HuH-7.5 (cell line): Measurements from ENCODE around the gene BRF1.

Experiments used
- DNase-seq: peaks from one replicate; pipeline ENCODE4 v3.0.0; 2011; ENCODE audit warnings: low spot score

The BRF1 gene

DNA sequence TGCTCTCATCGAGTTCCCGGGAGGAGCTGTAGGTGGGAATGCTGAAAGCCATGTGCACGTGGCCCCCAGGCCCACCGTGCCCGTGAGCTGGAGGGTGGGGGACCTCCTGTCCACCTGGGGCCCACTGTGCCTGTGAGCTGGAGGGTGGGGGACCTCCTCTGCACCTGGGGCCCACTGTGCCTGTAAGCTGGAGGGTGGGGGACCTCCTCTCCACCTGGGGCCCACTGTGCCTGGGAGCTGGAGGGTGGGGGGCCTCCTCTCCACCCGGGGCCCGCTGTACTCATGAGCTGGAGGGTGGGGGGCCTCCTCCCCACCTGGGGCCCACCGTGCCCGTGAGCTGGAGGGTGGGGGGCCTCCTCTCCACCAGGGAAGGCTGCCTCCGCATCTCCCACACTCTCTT lies 105.8 kb downstream of the BRF1 start:
- DNase-seq, result no peak

DNA sequence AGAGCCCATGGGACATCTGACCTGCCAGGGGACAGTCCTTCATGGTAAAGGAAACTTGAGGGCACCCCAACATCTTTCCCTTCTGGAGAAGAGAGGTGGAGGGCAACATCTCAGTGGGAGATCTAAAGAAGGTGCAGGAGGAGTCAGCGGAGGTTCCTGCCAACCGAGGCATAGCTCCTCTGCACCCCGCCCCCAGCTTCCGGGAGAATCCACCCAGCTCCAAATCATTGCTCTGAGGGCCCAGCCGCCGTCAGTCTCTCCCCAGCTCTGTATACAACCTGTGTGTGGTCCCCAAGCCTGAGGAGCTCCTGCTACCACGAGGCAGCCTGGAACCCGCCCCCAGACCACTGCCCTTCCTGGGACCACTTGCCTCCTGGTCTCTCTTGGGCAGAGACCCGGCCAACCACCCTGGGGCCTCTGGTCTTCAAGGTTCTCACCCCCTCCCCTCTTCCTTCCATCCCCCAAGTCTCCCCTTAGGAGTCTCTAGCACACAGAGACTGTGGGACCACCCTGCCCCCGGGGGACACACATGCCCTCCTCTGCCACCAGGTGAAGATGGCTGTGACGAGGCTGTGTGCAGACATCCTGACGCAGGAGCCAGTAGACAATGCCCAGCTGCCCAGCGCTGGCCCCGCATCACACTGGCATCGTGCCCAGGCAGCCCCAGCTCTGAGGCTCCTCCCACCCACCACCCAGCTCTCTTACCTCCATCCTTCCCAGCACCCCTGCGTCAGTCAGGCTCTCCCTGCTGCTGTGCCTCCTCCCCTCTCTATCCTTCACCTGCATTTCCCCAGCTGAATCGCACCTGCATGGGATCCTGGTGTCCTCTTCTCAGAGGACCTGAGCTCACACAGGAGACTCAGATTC lies 106.7 kb downstream of the BRF1 start:
- no peak for DNase-seq

- no peak for DNase-seq
These were observed 107.7 kb downstream of the BRF1 start for GRCh38 chr14:105192866-105193731.

DNA sequence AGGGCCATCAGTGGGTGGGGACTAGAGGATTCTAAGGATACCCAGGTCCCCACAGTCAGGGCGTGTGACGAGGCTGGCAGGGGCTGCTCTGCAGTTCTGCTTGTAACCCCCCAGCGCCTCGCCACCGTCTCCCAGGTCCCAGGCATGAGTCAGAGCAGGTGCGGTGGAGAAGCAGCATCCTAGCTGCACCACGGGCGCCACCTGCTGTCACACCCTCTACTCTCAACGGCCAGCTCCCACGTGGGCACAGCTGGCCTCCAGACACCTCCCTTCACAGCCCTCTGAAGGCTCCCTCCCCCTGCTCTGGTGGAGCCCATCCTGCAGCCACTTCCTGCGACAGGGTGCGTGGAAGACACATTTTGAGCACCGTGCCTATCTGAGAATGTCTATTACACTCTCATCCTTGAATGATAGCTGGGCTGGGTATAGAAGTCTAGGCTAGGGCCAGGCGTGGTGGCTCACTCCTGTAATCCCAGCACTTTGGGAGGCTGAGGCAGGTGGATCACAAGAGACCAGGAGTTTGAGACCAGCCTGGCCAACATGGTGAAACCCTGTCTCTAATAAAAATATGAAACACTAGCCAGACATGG lies 112.8 kb downstream of the BRF1 start:
- DNase-seq, result no peak

DNA sequence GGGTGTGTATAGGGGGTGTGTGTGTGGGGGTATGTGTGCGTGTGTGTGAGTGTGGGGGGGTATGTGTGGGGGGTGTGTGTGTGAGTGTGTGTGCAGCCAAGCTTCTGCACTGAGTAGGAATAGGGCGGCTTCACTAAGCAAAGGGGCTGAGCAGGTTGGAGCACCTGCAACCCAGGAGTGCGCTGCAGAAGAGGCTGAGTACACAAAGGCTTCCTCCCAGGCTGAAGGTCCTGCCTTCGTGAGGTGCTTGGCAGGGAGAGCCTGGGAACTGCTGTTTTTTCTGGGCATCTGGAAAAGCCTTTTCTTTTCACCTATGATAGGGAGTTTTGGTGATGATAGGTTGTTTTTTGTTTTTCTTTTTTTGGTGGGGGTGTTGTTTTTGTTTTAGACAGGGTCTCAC lies 113.7 kb downstream of the BRF1 start:
- no peak for DNase-seq

DNA sequence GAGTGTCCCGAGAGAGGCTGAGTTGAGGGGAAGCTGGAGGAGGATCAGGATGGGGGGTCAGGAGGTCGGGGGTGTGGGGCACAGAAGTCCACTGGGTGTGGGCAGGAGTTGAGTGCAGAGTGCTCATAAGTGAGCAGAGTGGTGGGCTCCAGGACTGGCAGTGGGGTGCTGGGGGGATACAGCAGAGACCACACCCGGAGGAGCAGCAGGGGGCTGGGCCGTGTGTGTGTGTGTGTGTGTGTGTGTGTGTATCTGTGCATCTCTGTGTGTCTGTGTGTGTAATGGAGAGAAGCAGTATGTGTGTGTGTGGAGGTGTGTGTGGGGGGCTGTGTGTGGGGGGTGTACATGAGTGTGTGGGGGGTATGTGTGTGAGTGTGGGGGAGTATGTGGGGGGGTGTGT lies 114.8 kb downstream of the BRF1 start:
- no peak for DNase-seq

DNA sequence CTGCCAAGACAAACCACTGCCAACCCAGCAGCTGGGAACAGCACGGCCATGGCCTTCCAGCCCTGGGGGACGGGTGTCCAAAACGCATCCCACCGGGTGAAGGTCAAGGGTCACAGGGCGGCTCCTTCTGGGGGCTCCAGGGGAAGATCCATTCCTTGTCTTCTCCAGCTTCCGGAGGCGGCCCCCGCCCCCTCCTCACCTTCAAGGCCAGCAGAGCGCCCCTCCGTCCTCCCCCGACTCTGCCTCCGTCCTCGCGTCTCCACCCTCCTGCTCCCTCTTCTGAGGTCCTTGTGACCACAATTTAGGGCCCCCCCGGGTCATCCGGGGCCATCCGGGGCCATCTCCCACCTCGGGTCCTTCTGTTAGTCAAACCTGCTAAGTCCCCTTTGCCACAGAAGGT lies 115.8 kb downstream of the BRF1 start:
- no peak for DNase-seq

DNA sequence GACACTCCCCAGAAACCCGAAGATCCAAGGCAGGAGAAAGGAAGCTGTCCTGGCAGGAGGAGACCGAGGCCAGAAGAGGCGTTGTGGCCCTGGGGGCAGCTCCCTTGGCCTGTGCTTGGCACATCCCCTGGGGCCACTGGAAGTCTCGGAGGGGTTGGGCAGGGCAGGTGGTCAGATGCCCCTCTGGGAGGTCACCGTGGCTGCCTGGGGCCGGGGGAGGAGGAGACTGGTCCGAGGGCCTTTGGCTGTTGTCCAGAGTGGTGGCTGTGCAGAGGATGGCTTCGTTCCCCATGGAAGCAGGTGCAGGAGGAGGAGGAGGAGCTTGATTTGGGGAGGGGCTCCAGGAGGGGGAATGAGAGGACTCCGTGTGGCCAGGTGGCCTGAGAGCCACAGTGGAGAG lies 116.3 kb downstream of the BRF1 start:
- no peak for DNase-seq

GRCh38 chr14:105182296-105183020 lies 118.3 kb downstream of the BRF1 start:
- DNase-seq, result no peak

- DNase-seq, result no peak
These were observed 119.1 kb downstream of the BRF1 start for GRCh38 chr14:105181549-105182295.

DNA sequence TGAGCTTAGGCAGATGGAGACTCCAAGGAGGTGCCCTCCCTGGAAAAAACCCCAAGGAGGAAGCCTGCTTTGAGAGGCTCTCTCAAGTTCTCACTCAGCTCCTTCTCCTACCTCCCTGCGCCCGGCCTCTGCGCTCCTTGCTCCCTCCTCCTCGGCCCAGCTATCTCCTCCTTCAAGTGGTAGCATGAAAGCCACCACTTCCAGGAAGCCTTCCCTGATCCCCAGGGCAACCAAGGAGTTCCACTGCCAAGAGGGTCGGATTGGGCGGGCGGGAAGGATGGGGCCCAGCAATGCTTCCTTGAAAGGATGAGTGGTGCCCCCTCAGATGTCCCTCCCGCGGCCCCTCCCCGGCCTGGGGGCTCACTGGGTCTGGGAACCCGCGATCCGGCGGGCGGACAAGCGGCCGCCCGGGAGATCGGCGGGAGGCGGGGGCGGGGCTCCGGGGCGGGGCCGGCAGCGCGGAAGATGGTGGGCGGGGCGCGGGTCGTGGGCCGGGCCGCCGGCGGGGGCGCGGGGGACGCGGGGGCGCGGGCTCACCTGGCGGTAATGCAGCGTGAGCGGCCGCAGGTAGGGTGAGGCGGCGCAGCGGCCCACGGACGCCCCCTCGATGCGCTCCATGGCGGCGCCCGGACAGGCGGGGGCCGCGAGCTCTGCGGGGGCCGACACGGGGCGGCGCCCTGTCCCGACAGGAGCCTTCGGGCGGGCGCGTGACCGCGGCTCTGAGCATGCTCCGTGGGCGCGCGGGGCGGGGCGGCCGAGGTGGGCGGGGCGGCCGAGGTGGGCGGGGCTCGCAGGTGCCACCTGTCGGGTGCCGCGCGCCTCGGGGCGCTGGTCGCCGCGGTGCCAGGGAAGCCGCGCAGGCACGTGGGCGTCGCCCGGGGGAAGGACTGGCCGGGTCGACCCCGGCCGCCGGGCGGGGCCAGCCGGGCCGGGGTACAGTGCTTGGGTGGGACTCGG lies 119.9 kb downstream of the BRF1 start, which contains the start of gene NUDT14:
TSS of gene NUDT14 (minus strand) at position 721 of the 957 bp plus-strand sequence. CDS start at position 618, 103 bp downstream.
- DNase-seq, result peak; percentile 94

GRCh38 chr14:105179191-105179590 lies 121.6 kb downstream of the BRF1 start:
- DNase-seq, result no peak

DNA sequence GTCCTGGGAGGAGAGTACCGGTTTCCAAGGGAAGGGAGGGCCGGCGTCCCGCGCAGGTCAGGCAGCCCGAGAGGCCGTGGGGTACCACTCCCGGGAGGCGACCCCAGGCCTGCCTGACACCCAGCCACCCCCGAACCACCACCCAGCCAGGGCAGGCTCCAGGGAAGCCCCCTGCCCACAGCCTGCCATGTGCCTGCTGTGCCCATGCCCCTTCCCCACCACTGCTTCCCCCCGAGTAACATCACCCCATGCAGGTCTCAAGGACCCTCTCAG lies 122.0 kb downstream of the BRF1 start:
- DNase-seq, result no peak

- no peak for DNase-seq
These were observed 122.5 kb downstream of the BRF1 start for GRCh38 chr14:105178069-105178867.

DNA sequence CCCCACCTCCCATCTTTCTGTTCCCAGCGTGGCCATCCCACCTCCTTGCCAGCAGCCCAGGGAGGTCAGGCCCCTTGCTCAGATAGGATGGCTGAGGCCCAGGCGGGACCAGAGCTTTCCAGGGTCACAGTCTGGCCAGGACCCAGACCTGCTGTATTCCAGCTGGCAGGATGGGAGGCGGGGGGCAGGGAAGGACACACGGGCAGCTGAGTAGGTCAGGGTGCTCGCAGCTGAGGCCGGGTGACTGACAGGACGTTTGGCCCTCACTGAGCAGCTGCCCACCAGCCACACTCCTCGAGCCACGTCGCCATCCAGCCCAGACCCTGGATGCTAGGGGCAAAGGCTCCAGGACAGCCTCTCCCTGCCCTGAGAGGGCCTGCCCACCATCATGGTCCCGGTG lies 123.7 kb downstream of the BRF1 start:
- no peak for DNase-seq

GRCh38 chr14:105176513-105176912 lies 124.3 kb downstream of the BRF1 start:
- no peak for DNase-seq

DNA sequence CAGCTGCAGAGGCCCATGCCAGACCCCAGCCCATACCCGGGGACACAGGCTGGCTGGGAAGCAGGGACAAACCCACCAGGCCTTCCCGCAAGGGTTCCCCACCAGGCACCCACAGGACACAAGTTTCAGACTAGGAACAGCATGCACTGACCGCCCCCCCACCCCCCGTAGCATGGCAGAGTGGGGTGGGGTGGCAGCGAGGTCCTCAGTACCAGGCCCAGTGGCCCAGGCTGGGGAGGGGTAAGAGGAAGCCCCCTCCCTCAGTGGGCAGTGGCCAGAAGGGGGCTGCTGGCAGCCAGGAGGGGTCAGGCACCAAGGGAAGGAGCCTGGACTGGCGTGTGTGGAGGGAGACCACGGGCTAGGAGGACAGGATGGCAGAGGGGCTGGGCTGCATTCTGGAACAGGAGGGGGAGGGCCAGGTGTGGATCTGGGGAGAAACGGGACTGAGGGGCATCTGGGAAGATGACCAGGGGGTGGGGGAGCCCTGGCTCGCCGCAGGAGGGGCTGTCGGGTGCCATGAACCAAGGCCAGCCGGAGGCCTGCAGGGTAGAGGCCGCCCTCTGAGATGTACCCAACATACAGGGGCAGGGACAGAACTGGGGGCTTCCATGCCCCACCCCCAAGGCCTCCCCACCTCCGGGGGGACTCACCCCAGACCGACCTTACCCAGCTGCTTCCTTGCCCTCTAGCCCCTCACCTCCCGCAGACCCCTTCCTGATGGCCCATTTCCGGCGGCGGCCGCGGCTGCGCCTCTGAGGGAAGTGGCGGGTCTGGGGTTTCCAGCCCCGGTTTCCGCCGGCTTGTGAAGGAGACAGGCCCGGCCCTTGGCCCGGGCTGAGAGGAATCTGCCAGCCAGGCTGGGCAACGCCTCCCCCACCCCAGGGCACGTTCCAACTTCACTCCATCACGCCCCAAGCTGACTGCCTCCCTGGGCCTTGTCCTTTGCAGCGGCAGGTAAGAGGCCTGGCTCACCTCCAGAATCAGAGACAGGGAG lies 126.6 kb downstream of the BRF1 start:
- no peak for DNase-seq

DNA sequence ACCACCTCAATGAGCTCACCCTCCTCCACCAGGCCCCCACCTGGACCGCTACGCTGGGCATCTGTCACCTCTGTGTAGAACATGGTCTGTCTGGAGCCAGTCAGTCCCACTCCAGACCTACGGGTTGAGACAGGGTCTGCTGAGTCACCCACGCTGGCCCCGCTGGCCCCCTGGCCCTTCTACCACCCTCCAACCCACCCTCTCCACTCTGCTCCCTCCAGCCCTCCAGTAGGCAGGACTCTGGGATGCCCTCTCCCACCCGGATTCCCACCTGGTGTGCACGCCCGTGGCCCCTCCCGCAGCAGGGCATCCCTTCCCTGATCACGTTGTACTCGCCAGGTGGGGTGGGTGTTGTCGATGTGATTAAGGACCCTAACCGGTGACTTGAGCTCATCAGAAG lies 127.7 kb downstream of the BRF1 start:
- DNase-seq, result no peak
